Retinal pigment epithelial cell (primary cell): Measurements from ENCODE around the gene RNF4.
"Not testable (repeated sequence)": the region's sequence is repeated elsewhere in the genome, so short reads cannot be mapped to it uniquely, and the experiment has no call there.

ENCODE experiments used
- DNase-seq: peaks from one replicate; pipeline ENCODE4 v3.0.0-alpha.2; 2010; ENCODE audit warnings: low read depth
- H3K4me3 ChIP-seq: 2 replicates; pipeline ENCODE4 v1.5.1; 2011; ENCODE audit warnings: mild to moderate bottlenecking, low read length, control low read depth, moderate library complexity
- CTCF ChIP-seq: conservative IDR thresholded peaks from 2 replicates; pipeline ENCODE4 v1.5.1; 2011; ENCODE audit warnings: low read depth, low read length, control low read depth, inconsistent platforms

Gene RNF4

DNA sequence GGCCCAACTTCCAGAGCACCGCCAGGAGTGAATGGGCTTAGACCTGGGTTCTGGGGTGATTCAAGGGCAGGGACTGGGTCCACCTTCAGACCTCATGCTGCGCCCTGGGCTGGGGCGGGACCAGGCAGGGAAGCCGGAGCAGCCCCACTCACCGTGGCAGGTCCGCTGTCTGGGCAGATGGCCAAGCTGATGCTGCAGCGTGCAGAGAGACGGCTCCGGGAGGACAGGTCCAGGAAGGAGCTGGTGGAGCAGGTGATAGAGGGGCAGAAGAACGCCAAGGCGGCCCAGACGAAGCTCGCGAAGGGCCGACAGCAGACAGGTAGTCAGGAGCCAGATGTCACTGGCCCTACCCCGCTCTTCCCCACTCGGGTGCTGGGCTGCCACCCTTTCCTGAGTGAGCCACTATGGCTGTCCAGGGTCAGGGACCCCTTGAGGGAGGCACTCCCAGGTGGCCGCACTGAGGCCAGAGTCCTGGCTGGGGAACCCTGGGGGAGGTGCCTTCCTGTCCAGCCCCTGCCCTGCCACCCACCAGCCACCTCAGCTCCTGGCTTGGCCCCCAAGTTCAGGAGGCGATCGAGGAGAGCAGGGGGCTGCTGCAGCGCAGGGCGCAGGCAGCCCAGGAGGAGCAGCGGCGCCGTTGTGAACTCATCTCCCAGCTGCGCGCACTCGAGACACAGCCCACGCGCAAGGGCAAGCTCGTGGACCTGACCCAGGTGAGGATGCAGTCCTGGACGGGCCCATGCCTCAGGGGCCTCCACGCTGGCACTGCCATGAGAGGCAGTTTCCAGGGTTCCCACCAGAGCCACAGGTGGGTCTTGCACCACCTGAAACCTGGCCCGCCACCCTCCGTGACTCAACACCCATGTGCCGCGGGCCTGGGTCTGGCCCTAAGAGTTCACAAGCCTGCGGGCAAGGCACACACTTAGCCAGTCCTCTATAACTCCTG lies 10.1 kb upstream of the RNF4 start:
- TF ChIP-seq CTCF = no peak
- DNase-seq = no peak
- no peak overlapping the region for H3K4me3 ChIP-seq

DNA sequence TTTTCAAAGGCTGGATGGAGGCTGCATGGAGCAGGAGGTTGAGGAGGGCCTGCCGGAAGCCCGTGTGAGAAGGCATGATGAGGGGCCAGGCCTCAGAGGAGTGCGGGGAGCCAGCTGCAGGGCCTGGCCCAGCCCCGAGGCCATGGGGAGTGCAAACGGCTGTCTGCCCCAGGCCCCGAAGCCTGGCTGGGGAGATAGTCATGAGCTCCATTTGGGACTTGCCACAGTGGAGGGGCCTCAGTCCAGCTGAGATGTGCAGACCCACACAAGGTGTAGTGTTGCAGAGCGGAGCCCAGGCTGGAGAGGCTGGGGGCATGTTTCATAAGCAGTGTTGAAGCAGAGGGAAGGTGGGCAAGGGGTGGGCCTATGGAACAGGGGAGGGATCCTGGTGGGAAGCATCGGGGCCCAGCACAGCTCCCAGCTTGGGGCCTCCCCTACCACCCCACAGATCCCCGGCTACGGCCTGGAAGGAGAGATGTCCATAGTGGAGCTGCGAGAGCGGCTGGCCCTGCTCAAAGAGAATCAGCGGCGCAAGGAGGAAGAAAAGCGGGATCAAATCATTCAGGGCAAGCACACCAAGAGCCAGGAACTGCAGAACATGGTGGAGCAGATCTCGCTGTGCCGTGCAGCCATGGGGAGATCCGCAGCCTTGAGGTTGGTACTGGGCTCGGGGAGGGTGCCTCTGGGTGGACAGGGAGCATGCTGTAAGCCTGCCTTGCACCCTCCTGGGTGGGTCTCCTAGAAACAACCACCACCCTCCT lies 9.1 kb upstream of the RNF4 start:
- DNase-seq = no peak
- no peak for TF ChIP-seq CTCF
- H3K4me3 ChIP-seq = no peak overlapping the region

GRCh38 chr4:2461246-2461960 lies 7.5 kb upstream of the RNF4 start:
- DNase-seq = no peak
- no peak overlapping the region for H3K4me3 ChIP-seq
- TF ChIP-seq CTCF = no peak

DNA sequence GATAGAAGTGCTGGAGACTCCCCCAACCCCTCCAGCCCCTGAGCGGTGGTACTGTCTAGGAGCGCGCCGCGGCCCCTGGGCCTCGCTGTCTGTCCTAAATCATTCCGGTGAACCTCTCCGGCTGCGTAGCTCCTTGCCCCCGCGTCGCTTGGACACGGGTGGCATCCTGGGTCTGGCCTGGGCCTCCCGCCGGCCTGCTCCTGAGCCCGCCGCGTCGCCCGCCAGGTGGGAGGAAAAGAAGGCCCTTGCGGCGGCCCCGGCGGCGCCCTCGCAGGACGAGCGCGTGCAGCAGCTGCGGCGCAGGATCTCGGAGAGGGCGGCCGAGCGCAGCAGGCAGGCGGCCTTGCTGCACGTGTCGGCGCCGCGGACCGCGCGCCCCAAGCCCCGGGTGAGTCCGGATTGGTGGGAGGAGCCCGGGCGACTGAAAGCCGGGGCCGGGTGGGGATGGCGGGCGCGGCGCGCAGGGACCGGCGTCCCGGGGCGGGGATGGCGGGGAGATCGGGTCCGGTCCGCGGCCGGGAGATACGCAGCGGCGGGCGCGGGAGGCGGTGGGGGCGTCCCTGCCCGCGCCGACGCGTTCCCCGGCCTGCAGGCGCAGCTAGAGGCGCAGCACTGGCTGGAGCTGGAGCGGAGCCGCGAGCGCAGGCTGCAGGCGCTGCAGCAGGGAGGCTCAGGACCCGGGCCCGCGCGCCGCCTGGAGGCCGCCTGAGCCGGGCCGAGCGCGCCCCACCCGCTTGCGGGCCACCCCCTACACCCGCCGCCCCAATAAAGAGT lies 6.5 kb upstream of the RNF4 start:
- H3K4me3 ChIP-seq = peak overlapping the region; percentile 6
- TF ChIP-seq CTCF = peak; percentile 36
- no peak for DNase-seq

DNA sequence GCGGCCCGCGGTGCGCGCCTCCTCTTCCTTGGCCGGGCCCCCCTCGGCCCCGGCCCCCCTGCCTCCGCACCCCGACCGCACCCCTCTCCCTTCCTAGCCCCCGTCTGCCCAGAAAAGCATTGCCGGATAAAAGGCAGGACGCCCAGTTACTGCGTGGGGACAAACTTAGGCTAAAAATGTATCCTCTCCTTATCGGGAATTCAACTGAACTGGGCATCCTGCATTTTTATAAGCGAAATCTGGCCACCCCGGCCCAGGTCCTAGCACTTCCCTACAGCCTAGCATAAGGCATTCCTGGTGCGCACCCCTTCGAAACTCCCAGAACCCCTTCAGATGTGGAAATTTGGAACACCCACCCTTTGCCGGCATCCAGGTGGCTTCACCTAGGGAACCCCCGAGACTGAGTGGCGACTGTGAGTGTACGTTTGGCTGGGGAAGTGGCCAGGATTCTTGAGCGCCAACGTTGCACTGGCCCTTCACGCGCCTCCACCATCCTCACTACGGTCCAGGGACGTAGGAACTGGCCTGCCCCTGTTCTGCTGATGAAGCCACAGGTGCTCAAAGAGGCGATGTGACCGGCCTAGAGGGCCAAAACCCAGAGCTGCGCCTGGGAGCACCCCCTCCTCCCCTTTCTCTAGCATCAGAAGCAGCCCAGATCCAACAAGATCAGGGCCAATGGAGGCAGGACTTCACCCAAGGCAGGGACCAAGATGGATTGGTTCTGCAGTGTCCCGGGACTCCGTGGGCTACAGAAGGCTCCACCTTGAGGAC lies 5.7 kb upstream of the RNF4 start:
- no peak for TF ChIP-seq CTCF
- peak overlapping the region; percentile 29 for H3K4me3 ChIP-seq
- no peak for DNase-seq

- no peak for DNase-seq
- TF ChIP-seq CTCF = no peak
- no peak overlapping the region for H3K4me3 ChIP-seq
These were observed 3.9 kb upstream of the RNF4 start for GRCh38 chr4:2465032-2465431.

GRCh38 chr4:2465544-2465943 lies 3.4 kb upstream of the RNF4 start:
- not testable (repeated sequence) for DNase-seq, H3K4me3 ChIP-seq
